Stimulated activated naive CD8-positive, alpha-beta T cell treated with anti-CD3 and anti-CD28 coated beads, Interleukin-15, amount 100 ng/mL, for 72 hours (primary cell): ENCODE data around the gene C10orf67.
A peak's percentile ranks its signal among the peaks of the same experiment; 100 is the strongest.

Experiments
- ATAC-seq: fragments of 150-1000 bp; cut with Tn5 transposase; 2 replicates; pipeline ENCODE4 v1.10.0; 2021; ENCODE audit warnings: mild to moderate bottlenecking, moderate library complexity
- DNase-seq, 2 donors: peaks; one replicate each; pipeline ENCODE4 v3.0.0; 2021 to 2022
- H3K27ac Mint-ChIP-seq, 2 donors: one replicate each; pipeline ENCODE4 v1.8.0; 2022; ENCODE audit warnings: mild to moderate bottlenecking in 2 of 2, mixed read lengths in 2 of 2, moderate library complexity in 2 of 2
- H3K27me3 Mint-ChIP-seq: one replicate; pipeline ENCODE4 v1.8.0; 2022; ENCODE audit warnings: mixed read lengths
- H3K4me1 Mint-ChIP-seq: one replicate; pipeline ENCODE4 v1.8.0; 2022; ENCODE audit warnings: mild to moderate bottlenecking, mixed read lengths
- H3K4me3 Mint-ChIP-seq, 2 donors: one replicate each; pipeline ENCODE4 v1.8.0; 2022; ENCODE audit warnings: mild to moderate bottlenecking in 2 of 2, mixed read lengths in 2 of 2, moderate library complexity in 1 of 2
- H3K9me3 Mint-ChIP-seq, 2 donors: one replicate each; pipeline ENCODE4 v1.8.0; 2022; ENCODE audit warnings: mixed read lengths in 2 of 2

Gene C10orf67

GRCh38 chr10:23345861-23346260 lies 1.3 kb upstream of the C10orf67 start:
- peaks cover 0 to 6% of the 10 kb centered on the region in 2 donors for H3K9me3 Mint-ChIP-seq
- no peak for DNase-seq
- peaks cover 8% of the 10 kb centered on the region for H3K27me3 Mint-ChIP-seq

GRCh38 chr10:23343591-23344240 lies 881 bp downstream of the C10orf67 start:
- ATAC-seq, result peak; percentile 47
- Mint-ChIP-seq H3K4me1 (peaks cover 60% of the 10 kb centered on the region), H3K27ac (peak overlapping the region; percentile 57 to 96), H3K4me3 (peak overlapping the region; percentile 91 to 95), H3K27me3 (peaks cover 8% of the 10 kb centered on the region), H3K9me3 (peaks cover 0 to 6% of the 10 kb centered on the region in 2 donors)
- DNase-seq, result peak; percentile 49 to 66

More at GRCh38 chr10:23345861-23346260, 1.3 kb upstream of the C10orf67 start:
- Mint-ChIP-seq H3K4me1 (peaks cover 40% of the 10 kb centered on the region), H3K27ac (no peak overlapping the region), H3K4me3 (no peak overlapping the region)
- ATAC-seq, result no peak

GRCh38 chr10:23342213-23342884 lies 2.2 kb downstream of the C10orf67 start:
- ATAC-seq, result no peak
- peak overlapping the region; percentile 91 to 95 for H3K4me3 Mint-ChIP-seq
- H3K9me3 Mint-ChIP-seq, result peaks cover 0 to 6% of the 10 kb centered on the region in 2 donors
- peaks cover 1% of the 10 kb centered on the region for H3K27me3 Mint-ChIP-seq
- H3K4me1 Mint-ChIP-seq, result peaks cover 74% of the 10 kb centered on the region
- peak overlapping the region; percentile 57 to 74 for H3K27ac Mint-ChIP-seq
- DNase-seq, result no peak

DNA sequence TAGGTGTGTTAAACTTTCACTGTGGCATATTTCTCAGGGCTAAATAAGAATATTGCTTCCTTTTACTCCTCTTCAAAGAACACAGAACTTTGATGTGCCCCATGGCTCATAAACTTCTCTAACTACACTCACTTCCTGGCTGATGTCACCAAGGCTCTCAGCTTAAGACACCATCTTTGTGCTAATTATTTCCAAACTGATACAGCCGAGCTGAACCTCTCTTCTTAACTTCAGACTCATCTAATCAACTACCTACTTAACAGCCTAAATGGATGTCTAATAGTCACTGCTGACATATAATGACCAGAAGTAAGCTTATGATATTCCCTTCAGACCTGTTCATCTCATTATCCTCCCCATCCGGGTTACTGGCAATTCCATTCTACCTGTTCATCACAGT lies 3.6 kb downstream of the C10orf67 start:
- Mint-ChIP-seq H3K9me3 (peaks cover 0 to 7% of the 10 kb centered on the region in 2 donors), H3K27me3 (no peaks in the 10 kb centered on the region), H3K4me1 (peaks cover 86% of the 10 kb centered on the region), H3K4me3 (peak overlapping the region; percentile 7 to 20), H3K27ac (peak overlapping the region in 1 of 2 donors; percentile 23)
- ATAC-seq, result peak; percentile 72
- DNase-seq, result no peak

DNA sequence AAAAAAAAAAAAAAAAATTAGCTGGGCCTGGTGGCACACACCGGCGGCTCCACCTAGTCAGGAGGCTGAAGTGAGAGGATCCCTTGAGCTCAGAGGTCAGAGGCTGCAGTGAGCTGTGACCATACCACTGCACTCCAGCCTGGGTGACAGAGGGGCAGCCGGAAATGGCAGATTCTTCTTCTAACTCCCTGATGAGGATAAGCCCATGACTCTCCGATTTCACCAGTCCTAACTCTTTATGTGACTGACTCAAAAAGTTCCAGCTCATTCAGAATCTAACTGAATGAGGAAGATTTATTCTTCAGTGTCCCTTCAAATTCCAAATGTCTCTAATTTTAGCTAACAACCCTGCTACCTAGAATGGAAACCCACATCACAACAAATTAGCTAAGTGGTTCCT lies 4.2 kb downstream of the C10orf67 start:
- Mint-ChIP-seq H3K9me3 (peaks cover 0 to 10% of the 10 kb centered on the region in 2 donors), H3K27ac (peak overlapping the region; percentile 21 to 79), H3K4me1 (peaks cover 89% of the 10 kb centered on the region), H3K4me3 (no peak overlapping the region), H3K27me3 (no peaks in the 10 kb centered on the region)
- ATAC-seq (no peak), DNase-seq (no peak)

GRCh38 chr10:23338886-23339285 lies 5.7 kb downstream of the C10orf67 start:
- H3K27me3 Mint-ChIP-seq, result no peaks in the 10 kb centered on the region
- no peak for DNase-seq
- no peak for ATAC-seq
- peaks cover 0 to 10% of the 10 kb centered on the region in 2 donors for H3K9me3 Mint-ChIP-seq
- H3K27ac Mint-ChIP-seq, result no peak overlapping the region
- no peak overlapping the region for H3K4me3 Mint-ChIP-seq
- H3K4me1 Mint-ChIP-seq, result peaks cover 93% of the 10 kb centered on the region

GRCh38 chr10:23338155-23338828 lies 6.3 kb downstream of the C10orf67 start:
- no peaks in the 10 kb centered on the region for H3K27me3 Mint-ChIP-seq
- no peak overlapping the region for H3K4me3 Mint-ChIP-seq
- peaks cover 88% of the 10 kb centered on the region for H3K4me1 Mint-ChIP-seq
- peaks cover 0 to 10% of the 10 kb centered on the region in 2 donors for H3K9me3 Mint-ChIP-seq
- ATAC-seq (no peak), DNase-seq (no peak)
- no peak overlapping the region for H3K27ac Mint-ChIP-seq

DNA sequence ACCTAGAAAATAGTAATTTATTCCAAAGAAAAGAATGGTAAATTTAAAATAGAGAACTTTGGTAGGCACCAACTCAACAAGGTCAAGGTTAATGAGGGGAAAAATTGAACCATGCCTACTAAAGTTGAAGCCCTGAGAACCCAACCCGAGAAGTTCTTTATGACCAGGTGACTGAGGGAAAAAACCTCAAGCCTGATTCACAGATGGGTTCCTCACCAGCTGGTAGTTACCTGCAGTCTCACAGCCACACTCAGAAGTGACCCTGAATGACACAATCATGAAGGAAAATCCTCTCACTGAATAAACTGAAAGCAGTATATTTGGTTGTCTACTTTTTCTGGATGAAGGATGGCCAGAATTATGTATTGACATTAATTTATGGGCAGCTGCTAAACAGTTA lies 7.0 kb downstream of the C10orf67 start:
- peaks cover 83% of the 10 kb centered on the region for H3K4me1 Mint-ChIP-seq
- no peak overlapping the region for H3K27ac Mint-ChIP-seq
- H3K9me3 Mint-ChIP-seq, result peaks cover 0 to 10% of the 10 kb centered on the region in 2 donors
- no peak overlapping the region for H3K4me3 Mint-ChIP-seq
- peak; percentile 71 for ATAC-seq
- no peaks in the 10 kb centered on the region for H3K27me3 Mint-ChIP-seq
- DNase-seq, result peak in 1 of 2 donors; percentile 31

GRCh38 chr10:23331567-23332301 lies 12.9 kb downstream of the C10orf67 start:
- peaks cover 7 to 9% of the 10 kb centered on the region in 2 donors for H3K9me3 Mint-ChIP-seq
- H3K4me1 Mint-ChIP-seq, result peaks cover 38% of the 10 kb centered on the region
- no peaks in the 10 kb centered on the region for H3K27me3 Mint-ChIP-seq
- ATAC-seq (peak; percentile 65), DNase-seq (no peak)
- H3K27ac Mint-ChIP-seq, result no peak overlapping the region
- peak overlapping the region; percentile 33 to 37 for H3K4me3 Mint-ChIP-seq

DNA sequence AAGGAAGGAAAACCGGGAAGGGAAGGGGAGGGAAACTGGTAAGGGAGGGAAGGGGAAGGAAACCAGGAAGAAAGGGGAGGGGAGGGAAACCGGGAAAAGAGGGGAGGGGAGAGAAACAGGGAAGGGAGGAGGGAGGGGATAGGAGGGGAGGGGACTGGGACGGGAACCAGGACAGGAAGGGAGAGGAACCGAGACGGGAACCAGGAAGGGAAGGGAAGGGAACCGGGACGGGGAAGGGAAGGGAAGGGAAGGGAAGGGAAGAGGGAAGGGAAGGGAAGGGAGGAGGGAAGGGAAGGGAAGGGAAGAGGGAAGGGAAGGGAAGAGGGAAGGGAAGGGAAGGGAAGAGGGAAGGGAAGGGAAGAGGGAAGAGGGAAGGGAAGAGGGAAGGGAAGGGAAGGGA lies 13.6 kb downstream of the C10orf67 start:
- Mint-ChIP-seq H3K9me3 (peaks cover 7 to 8% of the 10 kb centered on the region in 2 donors), H3K4me3 (peak overlapping the region in 1 of 2 donors; percentile 7), H3K27ac (peak overlapping the region in 1 of 2 donors; percentile 30), H3K4me1 (peaks cover 31% of the 10 kb centered on the region), H3K27me3 (no peaks in the 10 kb centered on the region)
- ATAC-seq (no peak), DNase-seq (no peak)

GRCh38 chr10:23326544-23327307 lies 17.9 kb downstream of the C10orf67 start:
- no peak for ATAC-seq
- Mint-ChIP-seq H3K4me3 (no peak overlapping the region), H3K27me3 (no peaks in the 10 kb centered on the region), H3K27ac (no peak overlapping the region), H3K9me3 (peaks cover 5 to 7% of the 10 kb centered on the region in 2 donors), H3K4me1 (peaks cover 4% of the 10 kb centered on the region)
- DNase-seq, result no peak

DNA sequence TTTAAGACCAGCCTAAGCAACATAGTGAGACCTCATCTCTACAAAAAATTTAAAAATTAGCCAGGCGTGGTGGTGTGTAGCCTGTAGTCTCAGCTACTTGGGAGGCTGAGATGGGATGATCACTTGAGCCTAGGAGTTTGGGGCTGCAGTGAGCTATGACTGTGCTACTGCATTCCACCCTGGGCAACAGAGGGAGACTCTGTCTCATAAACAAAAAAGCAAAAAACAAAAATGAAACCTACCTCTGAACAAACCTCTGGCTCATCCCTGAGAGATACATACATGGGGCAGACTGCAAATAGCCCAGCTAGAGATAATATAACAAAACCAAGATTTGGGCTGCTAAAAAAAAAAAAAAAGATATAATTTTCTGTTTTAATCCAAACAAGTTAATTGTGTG lies 19.5 kb downstream of the C10orf67 start:
- no peak for DNase-seq
- Mint-ChIP-seq H3K9me3 (no peaks in the 10 kb centered on the region), H3K27me3 (no peaks in the 10 kb centered on the region), H3K27ac (no peak overlapping the region), H3K4me1 (no peaks in the 10 kb centered on the region), H3K4me3 (no peak overlapping the region)
- ATAC-seq, result peak; percentile 86

GRCh38 chr10:23324351-23324750 lies 20.2 kb downstream of the C10orf67 start:
- no peak overlapping the region for H3K27ac Mint-ChIP-seq
- no peaks in the 10 kb centered on the region for H3K4me1 Mint-ChIP-seq
- H3K27me3 Mint-ChIP-seq, result no peaks in the 10 kb centered on the region
- no peaks in the 10 kb centered on the region for H3K9me3 Mint-ChIP-seq
- DNase-seq, result no peak
- no peak overlapping the region for H3K4me3 Mint-ChIP-seq
- ATAC-seq, result no peak

DNA sequence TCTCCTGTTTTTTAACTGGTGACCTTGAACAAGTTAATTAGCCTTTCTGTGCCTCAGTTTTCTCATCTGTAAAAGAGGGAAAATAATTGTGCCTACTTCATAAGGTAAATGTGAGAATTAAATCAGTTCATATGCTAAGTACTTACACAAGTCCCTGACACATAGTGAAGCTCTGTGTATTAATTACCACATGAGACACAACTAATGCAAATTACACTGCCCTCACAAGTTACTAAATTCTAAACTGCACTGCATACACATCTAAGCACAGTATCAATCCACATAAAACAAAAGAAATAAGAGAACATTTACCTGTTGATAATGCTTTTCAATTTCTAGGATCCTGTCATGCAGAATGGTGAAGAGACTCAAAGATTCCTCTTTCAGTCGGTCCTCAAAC lies 22.5 kb downstream of the C10orf67 start:
- H3K4me3 Mint-ChIP-seq, result no peak overlapping the region
- H3K27me3 Mint-ChIP-seq, result no peaks in the 10 kb centered on the region

GRCh38 chr10:23319835-23320234 lies 24.8 kb downstream of the C10orf67 start:
- H3K4me3 Mint-ChIP-seq, result no peak overlapping the region
- no peaks in the 10 kb centered on the region for H3K27me3 Mint-ChIP-seq
- no peak overlapping the region for H3K27ac Mint-ChIP-seq
- no peaks in the 10 kb centered on the region for H3K9me3 Mint-ChIP-seq
- ATAC-seq (no peak), DNase-seq (no peak)
- H3K4me1 Mint-ChIP-seq, result peaks cover 5% of the 10 kb centered on the region

More for the DNA sequence above, 22.5 kb downstream of the C10orf67 start:
- H3K9me3 Mint-ChIP-seq, result no peaks in the 10 kb centered on the region
- DNase-seq (no peak), ATAC-seq (peak; percentile 64)
- H3K27ac Mint-ChIP-seq, result peak overlapping the region in 1 of 2 donors; percentile 77
- H3K4me1 Mint-ChIP-seq, result peaks cover 5% of the 10 kb centered on the region
